ENCODE data around the gene NET1.

- TF ChIP-seq CTCF (conservative IDR thresholded peaks at IDR 0.05; ENCODE audit: low read length) (no peak), EZH2phosphoT487 (IDR thresholded peaks at IDR 0.05; ENCODE audit: borderline replicate concordance, low read depth, low read length) (no peak)
These were observed 5.4 kb upstream of the NET1 start for GRCh38 chr10:5406918-5407317.

Data from OCI-LY7 (cell line).